ENCODE data around the gene TDRD3. TPM values are rescaled to one million over a fixed set of nuclear protein-coding genes. Genes with fewer than 3 reads are reported as not detected.

The TDRD3 gene
- total RNA-seq, 2 experiments from 2014 or later, result 22.4 to 27.2 TPM

GRCh38 chr13:60540276-60540675, 143.3 kb downstream of the TDRD3 start:
- no peak for DNase-seq
- POLR2A ChIA-PET, result no interaction called here
- Mint-ChIP-seq H3K9me3 (no peaks in the 10 kb centered on the region), H3K4me1 (ENCODE audit: low read depth) (no peaks in the 10 kb centered on the region), H3K27ac (no peak overlapping the region), H3K36me3 (ENCODE audit: low read depth) (peaks cover 44% of the 10 kb centered on the region), H3K27me3 (no peaks in the 10 kb centered on the region), H3K4me3 (no peak overlapping the region)
- Histone ChIP-seq H3K4me3 (ENCODE audit: low read length) (no peak overlapping the region), H3K36me3 (ENCODE audit: insufficient read depth, low read length) (peaks cover 2% of the 10 kb centered on the region), H3K27me3 (ENCODE audit: control insufficient read depth in 1 of 2, insufficient read depth in 2 of 2, low read length in 2 of 2) (no peaks in the 10 kb centered on the region), H3K9me3 (ENCODE audit: control insufficient read depth in 1 of 2, insufficient read depth in 1 of 2, low read length in 2 of 2) (no peaks in the 10 kb centered on the region), H3K4me1 (ENCODE audit: insufficient read depth, low read length) (no peaks in the 10 kb centered on the region), H3K27ac (ENCODE audit: low read depth in 1 of 2, low read length in 2 of 2) (no peak overlapping the region)
- CTCF ChIA-PET, result no interaction called here
- ATAC-seq (ENCODE audit: poor library complexity), result no peak
- no peak for TF ChIP-seq CTCF (IDR thresholded peaks at IDR 0.05)
- intact Hi-C loops (cut with DNase I, micrococcal nuclease), result no loop called here

- intact Hi-C loops (cut with DNase I, micrococcal nuclease), result no loop called here
- Mint-ChIP-seq H3K27me3 (no peaks in the 10 kb centered on the region), H3K4me1 (ENCODE audit: low read depth) (no peaks in the 10 kb centered on the region), H3K9me3 (no peaks in the 10 kb centered on the region), H3K4me3 (no peak overlapping the region), H3K36me3 (ENCODE audit: low read depth) (peaks cover 51% of the 10 kb centered on the region), H3K27ac (no peak overlapping the region)
- no peaks in the 10 kb centered on the region for H3K9me3 ChIP-seq (ENCODE audit: control insufficient read depth in 1 of 2, insufficient read depth in 1 of 2, low read length in 2 of 2)
- no peaks in the 10 kb centered on the region for H3K36me3 ChIP-seq (ENCODE audit: insufficient read depth, low read length)
- DNase-seq (no peak), ATAC-seq (ENCODE audit: poor library complexity) (no peak)
- H3K27ac ChIP-seq (ENCODE audit: low read depth in 1 of 2, low read length in 2 of 2), result no peak overlapping the region
- no peak overlapping the region for H3K4me3 ChIP-seq (ENCODE audit: low read length)
- H3K4me1 ChIP-seq (ENCODE audit: insufficient read depth, low read length), result no peaks in the 10 kb centered on the region
- ChIA-PET CTCF (no interaction called here), POLR2A (interaction anchor here (0.7 kb wide), 1 partner anchor 1030 kb away, joined by 3 read pairs; no protein-coding TSS in a partner anchor)
- no peaks in the 10 kb centered on the region for H3K27me3 ChIP-seq (ENCODE audit: control insufficient read depth in 1 of 2, insufficient read depth in 2 of 2, low read length in 2 of 2)
- TF ChIP-seq CTCF (IDR thresholded peaks at IDR 0.05), result no peak
Observed at GRCh38 chr13:60562096-60562780, 165.2 kb downstream of the TDRD3 start.

GRCh38 chr13:60571571-60571970, 174.6 kb downstream of the TDRD3 start:
- H3K9me3 Mint-ChIP-seq, result peaks cover 3% of the 10 kb centered on the region
- no peak overlapping the region for H3K4me3 ChIP-seq (ENCODE audit: low read length)
- no peak for TF ChIP-seq CTCF (IDR thresholded peaks at IDR 0.05)
- no peak overlapping the region for H3K27ac ChIP-seq (ENCODE audit: low read depth in 1 of 2, low read length in 2 of 2)
- no peaks in the 10 kb centered on the region for H3K4me1 ChIP-seq (ENCODE audit: insufficient read depth, low read length)
- H3K27me3 ChIP-seq (ENCODE audit: control insufficient read depth in 1 of 2, insufficient read depth in 2 of 2, low read length in 2 of 2), result no peaks in the 10 kb centered on the region
- no peak overlapping the region for H3K4me3 Mint-ChIP-seq
- ATAC-seq (ENCODE audit: poor library complexity), result no peak
- H3K36me3 Mint-ChIP-seq (ENCODE audit: low read depth), result peaks cover 67% of the 10 kb centered on the region
- ChIA-PET CTCF (interaction anchor here (1.0 kb wide), 1 partner anchor 17 kb away, joined by 3 read pairs; no protein-coding TSS in a partner anchor), POLR2A (no interaction called here)
- peaks cover 14% of the 10 kb centered on the region for H3K36me3 ChIP-seq (ENCODE audit: insufficient read depth, low read length)
- H3K4me1 Mint-ChIP-seq (ENCODE audit: low read depth), result no peaks in the 10 kb centered on the region
- H3K27me3 Mint-ChIP-seq, result no peaks in the 10 kb centered on the region
- intact Hi-C loops (cut with DNase I, micrococcal nuclease), result no loop called here
- no peaks in the 10 kb centered on the region for H3K9me3 ChIP-seq (ENCODE audit: control insufficient read depth in 1 of 2, insufficient read depth in 1 of 2, low read length in 2 of 2)
- no peak overlapping the region for H3K27ac Mint-ChIP-seq
- no peak for DNase-seq

Data from CD4-positive, alpha-beta T cell (primary cell).